NCI-H82 treated with DMSO at 0.1 percent for 48 hours (cell line): ENCODE measurements around the gene SYNE2.
A peak's percentile ranks its signal among the peaks of the same experiment; 100 is the strongest.
"Not testable (repeated sequence)": the region's sequence is repeated elsewhere in the genome, so short reads cannot be mapped to it uniquely, and the experiment has no call there.

Experiments
- DNase-seq: peaks from one replicate; lab custom pipeline; 2025; ENCODE audit not compliant: unreplicated experiment; lab: John Stamatoyannopoulos, UW

SYNE2 gene

DNA sequence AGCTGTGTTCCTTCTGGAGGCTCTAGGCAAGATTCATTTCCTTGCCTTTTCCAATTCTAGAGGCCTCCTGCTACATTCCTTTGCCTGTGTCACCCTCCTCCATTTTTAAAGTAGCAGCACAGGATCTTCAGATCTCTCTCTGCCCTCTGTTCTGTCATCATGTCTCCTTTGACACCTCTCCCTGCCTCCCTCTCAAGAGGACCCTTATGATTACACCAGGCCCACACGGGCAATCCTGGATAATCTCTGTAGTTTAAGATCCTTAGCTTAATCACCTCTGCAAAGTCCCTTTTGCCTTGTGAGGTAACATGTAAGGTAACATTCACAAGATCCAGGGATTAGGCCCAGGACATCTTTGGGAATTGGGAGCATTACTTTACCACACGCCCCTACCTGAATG lies 155.2 kb downstream of the SYNE2 start:
- peak; percentile 31 for DNase-seq

DNA sequence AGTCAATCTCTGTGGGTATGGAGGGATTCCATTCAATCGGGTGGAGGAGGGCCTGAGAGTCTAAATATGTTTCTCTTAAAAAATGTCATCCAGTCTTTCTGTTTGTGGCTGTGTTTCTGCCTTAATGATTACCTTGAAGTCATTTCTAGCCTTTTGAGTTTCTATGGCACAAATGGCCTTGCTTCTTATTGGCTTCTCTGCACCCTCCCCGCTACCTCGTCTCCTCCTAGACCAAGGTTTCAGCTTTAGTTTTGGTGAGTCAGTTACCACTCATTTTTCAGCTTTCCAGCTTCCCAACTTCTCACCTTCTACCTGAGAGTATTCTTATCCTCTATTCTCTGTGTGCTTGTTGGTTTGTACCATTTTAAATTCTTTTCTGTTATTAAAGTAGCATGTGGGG lies 159.2 kb downstream of the SYNE2 start:
- DNase-seq, result no peak

DNA sequence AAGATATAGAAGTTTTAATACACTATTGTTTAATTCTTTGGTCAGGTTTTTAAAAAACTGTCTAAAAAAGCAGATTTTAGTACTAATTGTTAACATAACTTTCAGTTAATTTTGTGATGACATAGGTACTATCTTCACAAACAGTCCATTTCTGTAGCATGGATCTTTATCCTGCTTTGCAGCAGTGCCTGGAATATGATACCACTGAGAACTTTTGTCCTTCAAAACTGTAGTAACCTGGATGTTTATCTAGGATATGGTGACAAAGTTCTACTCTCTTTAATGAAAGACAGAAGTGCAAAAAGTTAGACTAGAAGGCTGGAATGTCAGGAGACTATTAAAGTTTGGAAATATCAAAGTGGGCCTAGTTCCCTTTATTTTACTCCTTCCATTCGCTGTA lies 159.9 kb downstream of the SYNE2 start:
- no peak for DNase-seq

GRCh38 chr14:64025479-64025878 lies 172.7 kb downstream of the SYNE2 start:
- no peak for DNase-seq

- no peak for DNase-seq
These were observed 173.8 kb downstream of the SYNE2 start for GRCh38 chr14:64026600-64026999.

- no peak for DNase-seq
These were observed 182.3 kb downstream of the SYNE2 start for GRCh38 chr14:64035143-64035542.

DNA sequence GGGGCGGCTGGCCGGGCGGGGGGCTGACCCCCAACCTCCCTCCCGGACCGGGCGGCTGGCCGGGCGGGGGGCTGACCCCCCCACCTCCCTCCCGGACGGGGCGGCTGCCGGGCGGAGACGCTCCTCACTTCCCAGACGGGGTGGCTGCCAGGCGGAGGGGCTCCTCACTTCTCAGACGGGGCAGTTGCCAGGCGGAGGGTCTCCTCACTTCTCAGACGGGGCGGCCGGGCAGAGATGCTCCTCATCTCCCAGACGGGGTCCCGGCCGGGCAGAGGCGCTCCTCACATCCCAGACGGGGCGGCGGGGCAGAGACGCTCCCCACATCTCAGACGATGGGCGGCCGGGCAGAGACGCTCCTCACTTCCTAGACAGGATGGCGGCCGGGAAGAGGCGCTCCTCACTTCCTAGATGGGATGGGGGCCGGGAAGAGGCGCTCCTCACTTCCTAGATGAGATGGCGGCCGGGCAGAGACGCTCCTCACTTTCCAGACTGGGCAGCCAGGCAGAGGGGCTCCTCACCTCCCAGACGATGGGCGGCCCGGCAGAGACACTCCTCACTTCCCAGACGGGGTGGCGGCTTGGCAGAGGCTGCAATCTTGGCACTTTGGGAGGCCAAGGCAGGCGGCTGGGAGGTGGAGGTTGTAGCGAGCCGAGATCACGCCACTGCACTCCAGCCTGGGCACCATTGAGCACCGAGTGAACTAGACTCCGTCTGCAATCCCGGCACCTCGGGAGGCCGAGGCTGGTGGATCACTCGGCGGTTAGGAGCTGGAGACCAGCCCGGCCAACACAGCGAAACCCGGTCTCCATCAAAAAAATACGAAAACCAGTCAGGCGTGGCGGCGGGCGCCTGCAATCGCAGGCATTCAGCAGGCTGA lies 185.3 kb downstream of the SYNE2 start:
- not testable (repeated sequence) for DNase-seq

DNA sequence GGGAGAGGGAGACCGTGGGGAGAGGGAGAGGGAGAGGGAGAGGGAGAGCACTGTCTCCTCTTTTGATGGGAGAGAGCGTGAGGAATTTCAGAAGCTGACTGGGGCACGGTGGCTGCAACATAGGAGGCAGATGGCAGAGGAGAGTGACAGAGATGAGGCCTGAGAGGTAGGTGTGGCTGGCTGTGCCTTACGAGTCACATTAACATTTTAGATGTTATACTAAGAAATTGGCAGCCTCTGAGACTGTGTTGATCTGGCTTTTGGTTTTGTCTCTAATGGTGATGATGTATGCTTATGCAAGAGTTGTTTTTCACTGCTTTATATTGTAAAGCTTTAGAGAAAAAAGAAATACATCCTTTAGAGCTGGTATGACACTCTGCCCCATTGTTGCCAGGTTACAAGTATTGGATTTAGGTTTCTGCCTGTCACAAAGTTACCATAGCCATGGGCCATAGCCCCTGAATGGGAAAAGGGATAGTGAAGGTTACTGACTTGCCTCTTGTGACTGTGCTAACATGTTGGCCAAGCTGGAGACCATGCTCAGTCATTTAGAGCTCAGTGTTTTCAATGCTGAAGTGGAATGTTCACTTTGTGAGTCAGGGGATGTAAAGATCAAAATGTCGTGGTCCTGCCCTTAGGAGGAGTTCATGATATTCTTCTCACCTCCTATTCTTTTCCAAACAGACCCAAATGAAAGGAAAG lies 186.2 kb downstream of the SYNE2 start:
- no peak for DNase-seq

DNA sequence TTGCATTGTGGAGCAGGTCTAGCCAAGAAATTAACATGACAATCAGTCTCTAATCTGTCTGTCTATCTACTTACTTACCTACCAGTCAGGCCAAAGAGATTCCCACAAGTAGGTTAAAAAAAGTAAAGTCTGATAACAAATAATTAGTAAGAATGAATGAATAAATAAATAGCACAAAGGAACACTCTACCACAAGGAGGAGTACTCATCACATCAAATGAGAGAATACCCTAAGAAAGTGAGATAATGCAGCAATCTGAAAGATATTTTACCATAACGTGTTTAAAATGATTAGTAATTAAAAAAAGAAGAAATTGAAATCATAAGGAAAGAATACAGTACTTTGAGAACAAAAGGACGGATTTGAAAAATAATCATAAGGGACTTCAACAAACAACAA lies 187.2 kb downstream of the SYNE2 start:
- no peak for DNase-seq

DNA sequence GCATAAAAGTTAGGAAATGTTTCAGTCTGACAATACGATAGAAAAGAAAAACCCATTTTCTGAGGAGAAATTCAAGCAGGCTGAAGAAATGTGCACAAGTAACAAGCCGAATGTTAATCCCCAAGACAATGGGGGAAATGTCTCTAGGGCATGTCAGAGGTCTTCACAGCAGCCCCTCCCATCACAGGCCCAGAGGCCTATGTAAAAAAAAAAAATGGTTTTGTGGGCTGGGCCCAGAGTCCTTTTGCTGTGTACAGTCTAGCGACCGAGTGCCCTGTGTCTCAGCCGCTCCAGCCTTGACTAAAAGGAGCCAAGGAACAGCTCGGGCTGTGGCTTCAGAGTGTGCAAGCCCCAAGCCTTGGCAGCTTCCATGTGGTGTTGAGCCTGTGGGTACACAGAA lies 190.5 kb downstream of the SYNE2 start:
- DNase-seq, result not testable (repeated sequence)

- no peak for DNase-seq
These were observed 192.3 kb downstream of the SYNE2 start for GRCh38 chr14:64045091-64045490.

GRCh38 chr14:64049616-64050381 lies 197.0 kb downstream of the SYNE2 start:
- DNase-seq, result no peak

GRCh38 chr14:64053694-64054669 lies 201.2 kb downstream of the SYNE2 start:
- no peak for DNase-seq

DNA sequence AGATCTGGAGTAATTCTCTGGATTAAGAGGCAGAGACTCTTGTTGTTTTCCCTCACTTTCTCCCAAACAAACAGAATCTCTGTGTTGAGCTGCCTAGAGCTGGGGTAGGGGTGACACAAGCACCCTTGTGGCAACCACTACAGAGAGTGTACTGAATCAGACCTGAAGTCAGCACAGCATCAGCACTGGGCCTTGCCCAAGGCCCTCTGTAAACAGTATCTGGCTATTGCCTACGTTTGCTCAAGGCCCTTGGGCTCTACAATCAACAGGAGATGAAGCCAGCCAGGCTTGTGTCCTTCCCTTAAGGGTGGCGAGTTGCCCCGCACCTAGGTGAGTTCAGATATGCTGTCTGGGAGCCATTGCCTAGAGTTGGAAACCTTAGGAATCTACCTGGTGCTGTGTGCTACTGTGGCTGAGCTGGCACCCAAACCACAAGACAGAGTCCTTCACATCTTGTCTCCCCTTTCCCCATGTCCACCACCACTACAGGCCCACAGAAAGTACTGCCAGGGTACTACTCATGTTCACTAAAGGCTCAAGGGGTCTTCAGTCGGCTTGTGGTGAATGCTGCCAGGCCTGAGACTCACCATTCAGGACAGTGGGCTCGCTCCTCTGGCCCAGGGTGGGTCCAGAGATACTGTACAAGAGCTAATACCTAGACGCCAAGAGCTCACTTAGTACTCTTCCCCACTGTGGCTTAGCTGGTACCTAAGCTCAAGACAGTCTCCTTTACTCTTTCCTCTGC lies 206.8 kb downstream of the SYNE2 start:
- DNase-seq, result no peak

DNA sequence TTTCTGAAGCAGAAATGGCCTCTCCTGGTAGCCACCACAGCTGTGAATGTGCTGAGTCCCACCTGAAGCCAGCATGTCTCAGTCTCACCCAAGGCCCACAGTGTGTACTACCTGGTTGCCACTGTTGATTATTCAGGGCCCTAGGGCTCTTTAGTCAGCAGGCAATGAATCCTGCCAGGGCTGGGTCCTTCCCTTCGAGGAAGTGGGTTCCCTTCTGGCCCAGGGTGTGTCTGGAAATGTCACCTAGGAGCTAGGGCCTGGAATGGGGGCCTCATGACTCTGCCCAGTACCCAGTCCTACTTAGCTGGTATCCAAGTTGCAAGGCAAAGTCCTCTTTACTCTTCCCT lies 207.4 kb downstream of the SYNE2 start:
- no peak for DNase-seq

- no peak for DNase-seq
These were observed 207.9 kb downstream of the SYNE2 start for GRCh38 chr14:64060648-64061096.

DNA sequence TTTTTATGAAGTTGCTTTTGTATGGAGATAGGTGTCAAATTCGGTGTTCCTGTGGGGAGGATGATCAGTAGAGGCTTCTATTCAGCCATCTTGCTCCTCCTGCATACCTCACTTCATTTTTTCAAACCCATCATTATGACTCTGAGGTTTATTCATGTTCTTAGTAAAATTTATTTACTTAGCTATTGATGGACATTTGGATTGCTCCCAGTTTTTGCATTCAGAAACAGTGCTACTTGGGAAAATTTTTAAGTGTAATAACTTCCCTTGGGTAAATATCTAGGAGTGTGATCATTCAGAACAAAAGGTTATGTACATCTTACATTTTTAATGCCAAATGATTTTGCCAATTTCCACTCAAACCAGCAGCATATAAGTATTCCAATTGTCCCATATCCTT lies 208.3 kb downstream of the SYNE2 start:
- DNase-seq, result no peak

DNA sequence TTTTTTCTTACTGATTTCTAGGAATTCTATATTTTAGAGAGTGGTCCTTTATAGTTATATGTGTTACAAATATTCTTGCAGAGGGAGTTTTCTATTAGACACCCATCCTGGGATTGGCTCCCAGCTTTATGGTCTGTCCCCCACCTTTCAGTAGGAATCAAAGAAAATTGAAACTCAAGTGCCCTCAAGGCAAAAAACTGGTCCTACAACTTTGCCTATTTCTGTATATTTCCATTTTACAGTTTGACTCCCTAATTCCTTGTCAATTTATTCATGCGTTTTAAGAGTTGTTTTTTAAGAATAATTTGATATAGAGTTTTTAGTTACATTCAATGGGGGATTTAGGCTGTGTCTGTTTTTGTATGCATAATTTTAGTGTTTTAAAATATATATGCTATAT lies 208.9 kb downstream of the SYNE2 start:
- no peak for DNase-seq

DNA sequence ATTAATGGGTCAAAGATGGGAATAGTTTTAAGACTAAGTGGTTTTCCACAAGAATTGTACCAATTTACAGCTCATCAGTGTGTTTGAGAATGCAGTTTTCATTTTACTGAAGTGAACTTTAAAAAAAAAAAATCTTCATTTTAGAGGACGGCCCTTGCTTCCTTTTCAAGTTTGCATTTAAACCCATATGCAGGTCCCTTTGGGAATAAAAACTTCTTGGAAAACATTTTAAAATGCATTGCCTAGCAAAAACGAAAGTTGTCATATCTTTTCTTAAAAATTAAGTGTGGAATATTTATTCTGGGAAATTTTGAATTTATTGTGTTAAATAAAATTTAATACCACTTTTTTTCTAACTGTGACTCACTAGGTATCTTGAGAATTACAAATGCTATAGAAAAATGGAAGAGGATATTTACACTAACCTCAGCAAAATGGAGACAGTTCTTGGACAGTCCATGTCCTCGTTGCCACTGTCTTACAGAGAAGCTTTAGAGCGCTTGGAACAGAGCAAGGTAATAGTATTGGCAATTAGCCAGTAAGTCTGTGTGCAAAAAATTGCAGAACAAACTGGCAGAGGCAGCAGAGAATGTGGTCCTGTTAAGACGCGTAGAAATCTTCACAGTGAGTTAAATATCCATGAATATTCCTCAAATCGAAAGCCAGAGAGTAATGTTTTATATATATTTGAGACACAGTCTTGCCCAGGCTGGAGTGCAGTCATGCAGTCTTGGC lies 209.7 kb downstream of the SYNE2 start:
- DNase-seq, result no peak
